GM19238 (cell line): ENCODE data around the gene DHRS4L2.
A peak's percentile ranks its signal among the peaks of the same experiment; 100 is the strongest.
"Not testable (repeated sequence)": the region's sequence is repeated elsewhere in the genome, so short reads cannot be mapped to it uniquely, and the experiment has no call there.

ENCODE experiments used
- DNase-seq: peaks from one replicate; pipeline ENCODE4 v3.0.0; 2011; ENCODE audit warnings: low spot score; ENCODE audit not compliant: insufficient read length

The DHRS4L2 gene

GRCh38 chr14:24018978-24019377, 30.2 kb downstream of the DHRS4L2 start:
- DNase-seq = not testable (repeated sequence)

- DNase-seq = not testable (repeated sequence)
Measured at GRCh38 chr14:24019944-24020343, 31.2 kb downstream of the DHRS4L2 start.

GRCh38 chr14:24020520-24020919, 31.8 kb downstream of the DHRS4L2 start:
- not testable (repeated sequence) for DNase-seq

- DNase-seq = not testable (repeated sequence)
Measured at GRCh38 chr14:24024939-24025418, 36.2 kb downstream of the DHRS4L2 start.

- not testable (repeated sequence) for DNase-seq
Measured at GRCh38 chr14:24029687-24030086, 41.0 kb downstream of the DHRS4L2 start.

GRCh38 chr14:24031331-24031730, 42.6 kb downstream of the DHRS4L2 start:
- DNase-seq = not testable (repeated sequence)

- DNase-seq = no peak
Measured at GRCh38 chr14:24032727-24033418, 44.1 kb downstream of the DHRS4L2 start.

- not testable (repeated sequence) for DNase-seq
Measured at GRCh38 chr14:24035769-24036168, 47.0 kb downstream of the DHRS4L2 start.

GRCh38 chr14:24036169-24036962, 47.6 kb downstream of the DHRS4L2 start:
- DNase-seq = no peak

- not testable (repeated sequence) for DNase-seq
Measured at GRCh38 chr14:24036963-24037657, 48.4 kb downstream of the DHRS4L2 start.

GRCh38 chr14:24037658-24038037, 48.9 kb downstream of the DHRS4L2 start:
- DNase-seq = no peak

- no peak for DNase-seq
Measured at GRCh38 chr14:24038686-24039085, 50.0 kb downstream of the DHRS4L2 start.

- DNase-seq = no peak
Measured at GRCh38 chr14:24040692-24041091, 52.0 kb downstream of the DHRS4L2 start.

- DNase-seq = no peak
Measured at GRCh38 chr14:24042746-24043145, 54.0 kb downstream of the DHRS4L2 start.

GRCh38 chr14:24049002-24049401, 60.3 kb downstream of the DHRS4L2 start:
- DNase-seq = not testable (repeated sequence)

- not testable (repeated sequence) for DNase-seq
Measured at GRCh38 chr14:24050753-24051152, 62.0 kb downstream of the DHRS4L2 start.

GRCh38 chr14:24051176-24051788, 62.6 kb downstream of the DHRS4L2 start:
- peak; percentile 13 for DNase-seq

GRCh38 chr14:24051789-24052655, 63.3 kb downstream of the DHRS4L2 start, which contains the start of gene CARMIL3:
TSS of gene CARMIL3 (plus strand) at chr14:24052009. CDS start at chr14:24052154, 145 bp downstream.
- peak; percentile 80 for DNase-seq

GRCh38 chr14:24052656-24053547, 64.2 kb downstream of the DHRS4L2 start:
- no peak for DNase-seq
